ENCODE results near the gene CYP2U1. TPM values are rescaled to one million over a fixed set of nuclear protein-coding genes. Genes with fewer than 3 reads are reported as not detected.

Gene CYP2U1
- polyA plus RNA-seq, 3 donors, result 0.77 to 1.7 (median 1.5) TPM

- no peak for TF ChIP-seq CTCF (IDR thresholded peaks at IDR 0.05)
- Histone ChIP-seq H3K27ac (ENCODE audit: low read depth in 1 of 2, low read length in 2 of 2) (no peak overlapping the region), H3K36me3 (replicated peaks in 1 of 2; ENCODE audit: control insufficient read depth in 1 of 2, insufficient read depth in 2 of 2, low read length in 2 of 2) (no peaks in the 10 kb centered on the region), H2AFZ (ENCODE audit: insufficient read depth, low read depth, low read length, poor library complexity, severe bottlenecking) (no peak overlapping the region), H3K4me3 (replicated peaks in 1 of 3; ENCODE audit: low read depth in 2 of 3, low read length in 3 of 3) (no peak overlapping the region), H3K79me2 (ENCODE audit: insufficient read depth, low read length) (peaks cover 30% of the 10 kb centered on the region), H3K9me3 (replicated peaks in 1 of 2; ENCODE audit: control insufficient read depth in 1 of 2, insufficient read depth in 1 of 2, low read length in 2 of 2) (no peaks in the 10 kb centered on the region), H3K27me3 (ENCODE audit: control insufficient read depth in 2 of 2, insufficient read depth in 2 of 2, low read length in 2 of 2) (no peaks in the 10 kb centered on the region), H3K4me2 (replicated peaks; ENCODE audit: extremely low read depth, low read length, poor library complexity, severe bottlenecking) (no peak overlapping the region), H3K9ac (ENCODE audit: insufficient read depth, low read length, poor library complexity, severe bottlenecking) (no peak overlapping the region), H4K20me1 (ENCODE audit: insufficient read depth, low read length) (no peaks in the 10 kb centered on the region), H3K4me1 (ENCODE audit: control insufficient read depth in 1 of 2, insufficient read depth in 2 of 2, low read length in 2 of 2) (peaks cover 13 to 17% of the 10 kb centered on the region in 2 donors)
- no peak overlapping the region for H3K4me3 Mint-ChIP-seq
- no peaks in the 10 kb centered on the region for H3K36me3 Mint-ChIP-seq
- H3K27me3 Mint-ChIP-seq (ENCODE audit: low read depth in 3 of 3), result no peaks in the 10 kb centered on the region
- DNase-seq, result peak in 1 of 3 donors; percentile 35
- H3K27ac Mint-ChIP-seq, result peak overlapping the region in 1 of 7 donors; percentile 41
- peaks cover 35% of the 10 kb centered on the region for H3K4me1 Mint-ChIP-seq
- H3K9me3 Mint-ChIP-seq, result no peaks in the 10 kb centered on the region
- intact Hi-C loops (cut with micrococcal nuclease), result loop anchor here (10.0 kb wide), 3 partner anchors 53 to 173 kb away; partner anchors contain the start of genes CYP2U1 (in 1 of the 2) and SGMS2 (in 1 of the 2)
- 100% methylated on average over 5 of the region's 10 CpGs for WGBS (ENCODE audit: insufficient coverage)
These were observed 56.8 kb downstream of the CYP2U1 start for GRCh38 chr4:107987916-107988762.

- Mint-ChIP-seq H3K4me3 (no peak overlapping the region), H3K4me1 (peaks cover 36% of the 10 kb centered on the region), H3K27ac (no peak overlapping the region), H3K9me3 (no peaks in the 10 kb centered on the region), H3K36me3 (no peaks in the 10 kb centered on the region), H3K27me3 (ENCODE audit: low read depth in 3 of 3) (no peaks in the 10 kb centered on the region)
- no peak for TF ChIP-seq CTCF (IDR thresholded peaks at IDR 0.05)
- Histone ChIP-seq H3K4me1 (ENCODE audit: control insufficient read depth in 1 of 2, insufficient read depth in 2 of 2, low read length in 2 of 2) (peaks cover 13 to 21% of the 10 kb centered on the region in 2 donors), H3K27ac (ENCODE audit: low read depth in 1 of 2, low read length in 2 of 2) (no peak overlapping the region), H3K4me2 (replicated peaks; ENCODE audit: extremely low read depth, low read length, poor library complexity, severe bottlenecking) (peak overlapping the region; percentile 82), H2AFZ (ENCODE audit: insufficient read depth, low read depth, low read length, poor library complexity, severe bottlenecking) (peak overlapping the region; percentile 97), H4K20me1 (ENCODE audit: insufficient read depth, low read length) (no peaks in the 10 kb centered on the region), H3K4me3 (replicated peaks in 1 of 3; ENCODE audit: low read depth in 2 of 3, low read length in 3 of 3) (peak overlapping the region in 1 of 3 experiments; percentile 88), H3K79me2 (ENCODE audit: insufficient read depth, low read length) (peaks cover 30% of the 10 kb centered on the region), H3K27me3 (ENCODE audit: control insufficient read depth in 2 of 2, insufficient read depth in 2 of 2, low read length in 2 of 2) (no peaks in the 10 kb centered on the region), H3K36me3 (replicated peaks in 1 of 2; ENCODE audit: control insufficient read depth in 1 of 2, insufficient read depth in 2 of 2, low read length in 2 of 2) (no peaks in the 10 kb centered on the region), H3K9ac (ENCODE audit: insufficient read depth, low read length, poor library complexity, severe bottlenecking) (no peak overlapping the region), H3K9me3 (replicated peaks in 1 of 2; ENCODE audit: control insufficient read depth in 1 of 2, insufficient read depth in 1 of 2, low read length in 2 of 2) (no peaks in the 10 kb centered on the region)
- WGBS (ENCODE audit: insufficient coverage), result 85% methylated on average over 3 of the region's 5 CpGs
- intact Hi-C loops (cut with micrococcal nuclease), result loop anchor here (10.0 kb wide), 3 partner anchors 54 to 174 kb away; partner anchors contain the start of genes CYP2U1 (in 1 of the 2) and SGMS2 (in 1 of the 2)
- no peak for DNase-seq
These were observed 57.4 kb downstream of the CYP2U1 start for GRCh38 chr4:107988763-107989035.

Measured in CD14-positive monocyte (primary cell).